ENCODE measurements around the gene WIPF1. TPM values are rescaled to one million over a fixed set of nuclear protein-coding genes. Genes with fewer than 3 reads are reported as not detected.

WIPF1 gene
- total RNA-seq, 1 donor from 2014 or later = 8.0 TPM

DNA sequence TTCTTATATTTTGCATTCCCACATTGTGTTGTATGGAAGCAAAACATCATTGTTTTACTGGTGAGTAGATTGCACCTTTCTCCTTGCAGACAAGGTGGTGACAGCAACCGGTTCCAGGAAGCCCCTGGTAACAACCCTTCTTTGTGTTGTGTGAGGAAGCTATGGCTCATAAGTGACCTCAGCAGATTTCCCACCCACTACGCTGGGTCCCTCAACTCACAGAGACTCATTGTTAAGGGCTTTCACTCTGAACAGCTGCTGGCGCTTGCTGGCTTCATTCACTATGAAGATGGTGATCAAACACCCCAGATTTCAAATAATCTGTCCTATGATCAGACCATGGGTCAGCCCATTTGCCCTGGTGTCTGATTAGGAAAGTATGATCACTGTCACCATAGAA is 53.4 kb downstream of the WIPF1 start:
- no peak for DNase-seq (ENCODE audit: low read depth, low spot score)

DNA sequence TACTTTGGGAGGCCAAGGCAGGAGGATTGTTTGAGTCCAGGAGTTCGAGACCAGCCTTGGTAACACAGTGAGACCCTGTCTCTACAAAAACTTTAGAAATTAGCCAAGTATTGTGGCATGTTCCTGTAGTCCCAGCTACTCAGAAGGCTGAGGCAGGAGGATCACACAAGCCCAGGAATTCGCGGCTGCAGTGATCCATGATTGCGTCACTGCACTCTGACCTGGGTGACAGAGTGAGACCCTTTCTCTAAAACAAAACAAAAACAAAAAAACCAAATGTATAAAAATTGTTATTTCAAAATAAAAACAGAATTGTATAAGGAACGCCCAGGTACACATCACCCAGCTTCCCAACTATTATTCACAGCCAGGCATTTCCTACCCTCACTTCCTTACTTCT is 56.7 kb downstream of the WIPF1 start:
- no peak for DNase-seq (ENCODE audit: low read depth, low spot score)

DNA sequence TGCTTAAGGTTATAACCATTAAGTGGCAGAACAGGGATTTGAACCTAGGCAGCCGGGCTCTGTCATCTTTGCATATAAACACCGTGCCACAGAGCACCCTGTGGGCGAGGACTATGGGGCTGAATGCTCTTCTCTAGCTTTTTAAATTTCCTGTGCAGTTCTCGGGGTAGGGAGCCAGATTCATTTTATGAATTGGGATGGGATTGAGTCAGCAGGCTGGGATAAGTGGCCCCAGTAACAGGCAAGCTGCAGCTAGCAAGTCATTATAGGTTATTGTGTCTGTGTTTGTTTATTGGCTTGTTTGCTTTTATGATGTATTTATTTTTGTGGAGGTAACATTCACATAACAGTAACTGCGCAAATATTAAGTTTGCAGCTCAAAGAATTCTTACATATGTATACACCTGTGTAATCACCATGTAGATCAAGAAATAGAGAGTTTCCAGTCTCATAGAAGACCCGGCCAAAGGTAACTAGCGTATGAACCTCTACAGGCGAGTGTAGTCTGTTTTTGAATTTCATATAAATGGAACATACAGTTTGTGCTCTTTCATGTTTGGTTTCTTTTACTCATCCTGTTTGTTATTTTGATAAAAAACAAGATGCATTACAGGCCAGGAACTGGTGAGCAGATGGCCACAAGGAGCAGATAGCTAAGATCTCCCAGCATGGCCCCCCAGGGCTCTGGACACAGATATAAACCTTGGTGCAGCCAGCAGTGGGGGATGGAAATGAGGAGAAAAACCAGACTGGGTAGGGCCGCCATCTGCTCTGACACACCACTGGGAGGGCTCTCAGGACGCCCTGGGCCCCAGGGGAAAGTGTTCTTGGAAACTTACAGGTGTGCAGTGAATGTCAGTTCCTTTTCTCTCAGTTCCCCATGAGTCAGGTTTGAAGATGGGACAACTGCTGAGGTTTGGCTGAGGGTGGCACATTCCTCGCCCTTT is 61.6 kb downstream of the WIPF1 start:
- no peak for DNase-seq (ENCODE audit: low read depth, low spot score)

DNA sequence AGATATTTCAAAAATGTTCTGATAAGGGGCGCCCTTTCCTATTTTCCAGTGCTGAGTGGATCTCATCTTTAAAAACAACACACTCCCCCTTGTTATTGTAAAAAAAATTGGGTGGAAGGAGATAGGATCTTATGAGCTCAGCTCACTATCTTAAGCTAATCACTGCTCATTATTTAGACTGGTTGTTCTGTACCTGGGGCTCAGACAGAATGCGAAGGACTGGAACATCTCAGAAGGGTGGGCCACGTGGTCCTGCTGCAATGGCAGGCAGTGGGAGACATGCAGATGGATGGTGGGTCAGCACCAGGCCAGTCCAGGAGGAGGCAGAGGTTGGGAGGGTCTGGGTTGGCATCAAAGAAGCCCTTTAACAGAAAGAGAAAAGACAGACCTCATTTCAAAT is 62.5 kb downstream of the WIPF1 start:
- DNase-seq (ENCODE audit: low read depth, low spot score) = no peak

DNA sequence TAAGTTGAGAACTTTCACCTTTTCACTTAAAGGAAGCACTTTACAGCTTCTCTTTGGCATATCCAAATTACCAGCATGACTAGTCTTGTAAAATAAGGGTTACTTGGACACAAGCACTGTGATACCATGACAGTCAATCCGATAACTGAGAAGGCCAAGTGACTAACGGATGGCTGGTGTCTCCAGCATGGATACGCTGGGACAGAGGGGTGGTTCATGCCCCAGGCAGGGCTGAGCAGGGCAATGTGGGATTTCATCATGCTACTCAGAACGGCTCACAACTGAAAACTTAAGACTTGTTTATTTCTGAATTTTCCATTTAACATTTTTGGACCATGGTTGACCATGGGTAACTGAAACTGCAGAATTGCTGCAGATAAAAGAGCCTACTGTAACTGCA is 67.7 kb downstream of the WIPF1 start:
- DNase-seq (ENCODE audit: low read depth, low spot score) = no peak

DNA sequence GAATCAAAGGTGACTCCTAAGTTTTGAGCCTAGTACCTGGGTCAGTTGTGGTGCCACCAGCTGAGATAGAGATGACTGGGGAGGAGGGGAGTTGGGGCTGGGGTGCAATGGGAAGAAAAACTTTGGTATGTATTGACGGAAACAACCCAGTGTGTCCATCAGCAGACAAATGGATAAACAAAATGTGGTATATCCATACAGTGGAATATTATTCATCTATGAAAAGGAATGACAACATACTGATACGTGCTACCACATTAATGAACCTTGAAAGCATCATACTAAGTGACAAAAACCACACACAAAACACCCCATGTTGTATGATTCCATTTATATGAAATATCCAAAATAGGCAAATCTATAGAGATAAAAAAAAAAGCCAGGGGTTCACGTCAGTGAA is 69.6 kb downstream of the WIPF1 start:
- no peak for DNase-seq (ENCODE audit: low read depth, low spot score)

DNA sequence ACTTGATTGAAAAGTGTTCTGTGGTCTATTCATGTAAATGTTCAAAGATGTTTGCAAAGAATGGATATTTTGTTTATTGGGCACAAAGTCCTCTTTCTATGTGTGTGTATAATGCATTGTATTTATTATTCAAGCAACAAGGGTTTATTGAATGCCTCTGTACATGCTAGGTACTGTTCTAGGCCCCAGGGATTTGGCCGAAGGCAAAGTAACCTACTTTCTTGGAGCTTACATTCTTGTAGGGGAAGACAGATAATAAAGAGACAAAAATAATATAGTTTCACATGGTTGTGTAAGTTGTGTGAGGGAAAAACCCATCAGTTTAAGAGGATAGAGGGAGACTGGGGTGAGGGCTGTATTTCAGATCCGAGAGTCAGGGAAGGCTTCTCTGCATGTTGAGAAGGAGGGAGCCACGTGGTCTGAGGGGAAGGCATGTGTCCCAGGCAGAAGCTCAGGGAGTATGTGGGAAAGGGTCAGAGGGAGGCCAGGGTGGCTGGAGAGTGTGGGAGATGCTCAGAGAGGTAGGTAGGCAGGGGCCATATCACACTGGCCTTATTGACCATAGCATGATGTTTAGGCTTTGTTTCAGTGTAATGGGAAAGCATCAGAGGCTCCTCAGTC is 70.4 kb downstream of the WIPF1 start:
- DNase-seq (ENCODE audit: low read depth, low spot score) = no peak

DNA sequence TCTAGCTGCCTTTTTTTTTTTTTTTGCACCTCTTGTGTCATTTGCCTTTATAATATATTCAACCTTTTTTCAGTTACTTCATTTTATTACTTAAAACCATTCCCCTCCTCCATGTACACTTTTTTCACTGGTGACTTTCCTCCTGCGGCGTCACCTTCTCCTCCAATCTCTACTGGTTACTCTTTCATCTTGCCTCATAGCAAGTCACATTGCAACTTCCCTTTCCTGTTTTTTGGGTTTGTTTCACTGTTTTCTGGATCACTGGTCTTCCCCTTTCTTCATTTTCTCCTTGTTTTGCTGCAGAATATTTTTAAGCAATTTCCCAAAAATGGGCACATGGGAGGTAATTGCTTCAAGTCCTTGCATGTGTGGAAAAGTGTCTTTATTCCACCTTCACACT is 73.1 kb downstream of the WIPF1 start:
- no peak for DNase-seq (ENCODE audit: low read depth, low spot score)

DNA sequence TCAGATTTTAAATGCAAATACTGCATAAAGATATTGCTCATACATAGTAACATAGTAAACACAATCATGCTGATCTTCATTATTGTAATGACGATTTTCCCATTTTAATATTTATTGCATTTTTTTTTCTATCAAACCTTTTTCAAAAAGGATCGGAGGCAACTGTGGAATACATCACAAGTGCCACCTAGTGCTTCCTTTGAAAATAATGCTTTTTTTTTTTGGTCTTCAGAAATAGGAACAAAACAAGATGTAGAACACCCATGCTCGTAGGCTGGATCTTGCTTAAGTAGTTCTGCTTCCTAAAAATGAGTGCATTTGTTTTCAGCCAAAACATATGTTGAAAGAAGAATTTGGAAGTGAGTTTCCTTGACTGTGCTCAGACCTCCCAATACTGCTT is 75.1 kb downstream of the WIPF1 start:
- DNase-seq (ENCODE audit: low read depth, low spot score) = no peak

DNA sequence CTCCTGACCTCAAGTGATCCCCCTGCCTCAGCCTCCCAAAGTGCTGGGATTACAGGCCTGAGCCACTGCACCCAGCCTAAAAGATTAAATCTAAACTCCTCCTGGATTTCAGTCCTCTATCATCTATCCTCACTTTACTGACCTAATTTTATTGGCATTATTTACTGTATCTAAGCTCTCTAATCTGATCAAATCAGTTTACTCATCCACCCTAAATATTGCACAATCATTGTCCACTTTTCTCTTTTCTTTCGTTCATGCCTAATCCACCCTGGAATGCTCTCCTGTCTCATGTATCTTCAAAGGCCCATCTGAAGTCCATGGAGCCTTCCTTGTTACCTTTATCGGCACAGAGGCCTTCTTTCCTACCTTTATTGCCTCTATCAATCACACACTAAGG is 79.2 kb downstream of the WIPF1 start:
- DNase-seq (ENCODE audit: low read depth, low spot score) = no peak

DNA sequence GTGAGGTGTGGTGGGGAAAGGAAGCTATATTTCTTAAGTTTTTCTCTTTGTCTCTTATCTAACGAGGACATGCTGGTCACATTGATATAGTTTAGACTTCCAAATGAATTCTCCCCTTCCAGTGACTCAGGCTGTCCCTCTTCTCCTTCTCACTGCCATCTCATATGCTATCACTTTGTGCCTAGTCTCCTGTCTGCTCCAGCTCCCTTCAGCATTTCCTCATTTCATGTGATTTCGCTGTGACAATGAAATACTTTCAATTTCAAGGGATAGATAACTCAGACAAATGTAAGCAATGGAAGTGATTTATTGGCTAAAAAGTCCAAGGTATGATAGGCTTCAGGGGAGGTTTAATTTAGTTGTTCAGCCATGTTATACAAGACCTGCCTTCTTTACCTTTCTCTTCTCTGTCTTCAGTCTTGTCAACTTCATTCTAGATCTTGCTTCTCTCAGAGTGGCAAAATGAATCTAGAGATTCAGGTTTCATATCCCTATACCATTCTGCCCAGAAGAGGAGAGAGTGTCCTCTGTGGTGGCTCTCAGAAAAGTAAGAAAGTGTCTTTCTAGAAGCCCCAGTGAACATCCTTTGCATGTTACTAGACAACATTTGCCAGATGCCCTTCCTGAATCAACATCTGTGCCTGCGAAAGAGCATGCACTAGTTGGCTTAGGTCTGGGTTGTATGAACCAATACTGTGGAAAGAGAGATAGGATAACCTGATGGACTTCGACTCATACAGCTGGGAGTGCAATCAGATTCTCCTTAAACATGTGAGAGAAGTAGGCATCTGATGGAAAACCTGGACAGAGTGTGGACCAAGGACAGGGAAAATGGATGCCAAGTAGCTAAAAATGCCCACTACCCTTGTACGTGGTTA is 80.9 kb downstream of the WIPF1 start:
- no peak for DNase-seq (ENCODE audit: low read depth, low spot score)

DNA sequence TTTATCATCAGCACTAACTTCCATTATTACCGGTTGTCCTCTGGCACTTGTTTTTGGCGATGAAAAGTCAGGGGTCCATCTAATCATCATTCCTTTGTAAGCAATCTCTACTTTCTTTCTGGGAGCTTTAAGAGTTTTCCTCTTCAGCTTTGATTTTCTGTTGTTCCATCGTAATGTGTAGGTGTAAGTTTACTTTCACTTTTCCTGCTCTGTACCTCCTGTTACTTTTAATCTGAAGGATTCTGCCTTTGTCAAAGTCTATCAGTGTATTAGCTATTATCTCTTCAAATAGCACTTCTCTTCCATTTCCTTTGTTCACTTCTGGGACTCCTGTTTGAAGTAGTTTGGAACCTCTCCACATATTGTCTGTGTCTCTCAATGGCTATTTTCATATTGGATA is 85.3 kb downstream of the WIPF1 start:
- no peak for DNase-seq (ENCODE audit: low read depth, low spot score)

DNA sequence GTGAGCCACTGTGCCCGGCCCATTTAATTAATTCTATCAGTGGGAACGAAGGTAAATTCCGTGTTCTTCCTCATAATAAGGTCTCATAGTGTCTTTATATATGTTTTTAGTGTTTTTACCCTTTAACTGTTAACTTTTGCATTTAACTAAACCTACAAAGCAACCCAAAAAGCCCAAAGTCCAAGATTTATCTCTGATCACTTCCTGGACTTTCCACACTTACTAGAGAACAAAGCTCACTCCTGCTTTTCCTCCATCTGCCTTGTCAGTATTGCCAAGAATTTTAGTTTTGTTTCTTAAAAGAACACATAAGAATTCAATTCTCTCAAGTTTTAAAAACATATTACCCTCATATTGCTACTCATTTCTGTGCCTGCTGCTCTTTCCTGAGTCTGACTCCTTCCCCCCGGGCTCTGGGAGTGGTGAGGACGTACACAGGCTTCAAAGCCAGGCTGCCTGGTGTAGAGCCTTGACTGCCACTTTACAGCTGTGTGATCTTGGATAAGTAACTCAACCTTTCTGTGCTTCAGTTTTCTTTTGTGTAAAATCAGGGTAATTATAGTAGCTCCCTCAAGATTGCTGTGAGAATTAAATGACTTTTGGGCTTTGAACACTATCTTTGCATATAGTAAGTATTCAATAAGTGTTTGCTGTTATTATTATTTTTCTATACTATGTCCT is 85.9 kb downstream of the WIPF1 start:
- DNase-seq (ENCODE audit: low read depth, low spot score) = no peak

DNA sequence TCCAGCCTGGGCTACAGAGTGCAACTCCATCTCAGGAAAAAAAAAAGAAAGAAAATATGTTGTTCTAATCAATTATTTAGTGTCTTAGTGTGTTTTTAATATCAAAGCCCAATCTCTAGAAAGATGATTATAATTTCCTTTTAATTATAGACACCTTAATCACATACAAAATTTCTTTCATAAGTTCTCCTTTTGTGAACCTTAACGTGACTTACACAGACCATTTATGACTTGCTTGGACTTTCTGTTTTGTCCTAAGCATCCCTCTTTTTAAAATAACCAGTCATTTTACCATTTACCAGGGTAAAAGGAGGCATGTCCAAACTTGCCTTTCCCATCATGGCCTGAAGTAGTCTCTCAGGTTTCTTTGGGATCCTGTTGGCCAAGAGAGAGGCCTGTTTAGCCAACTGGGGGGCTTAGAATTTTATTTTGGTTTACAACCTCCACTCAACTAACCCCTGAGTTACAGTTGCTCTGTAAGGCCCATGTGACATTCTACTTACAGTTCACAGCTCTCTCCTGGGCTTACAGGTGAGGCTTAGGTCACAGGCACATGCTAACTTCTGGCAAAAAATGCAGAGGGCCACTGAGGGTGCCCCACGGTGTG is 86.9 kb downstream of the WIPF1 start:
- no peak for DNase-seq (ENCODE audit: low read depth, low spot score)

Other genes with a start within 250 kb of the WIPF1 start
- 19.7 and 30.6 TPM in 2 replicates for gene SCRN3, start 202.1 kb downstream of the WIPF1 start, total RNA-seq
- gene GPR155, start 110.8 kb downstream of the WIPF1 start, total RNA-seq = 1.9 and 2.3 TPM in 2 replicates
- gene CHRNA1, start 166.7 kb upstream of the WIPF1 start, total RNA-seq = 0.11 and 0.73 TPM in 2 replicates

All from pulmonary artery endothelial cell (primary cell).